NCI-H2029 treated with DMSO at 0.1 percent for 48 hours (cell line): Measurements from ENCODE around the gene TSC22D3.
"Not testable (repeated sequence)": the region's sequence is repeated elsewhere in the genome, so short reads cannot be mapped to it uniquely, and the experiment has no call there.

Experiments
- DNase-seq: peaks from one replicate; lab custom pipeline; 2025; lab: John Stamatoyannopoulos, UW

Gene TSC22D3

GRCh38 chrX:107682256-107682655, 93.3 kb downstream of the TSC22D3 start:
- no peak for DNase-seq

GRCh38 chrX:107678957-107679740, 96.4 kb downstream of the TSC22D3 start:
- no peak for DNase-seq

- DNase-seq = no peak
These were observed 97.7 kb downstream of the TSC22D3 start for GRCh38 chrX:107677909-107678308.

- DNase-seq = no peak
These were observed 98.1 kb downstream of the TSC22D3 start for GRCh38 chrX:107677501-107677901.

- no peak for DNase-seq
These were observed 98.8 kb downstream of the TSC22D3 start for GRCh38 chrX:107676559-107677378.

- no peak for DNase-seq
These were observed 99.6 kb downstream of the TSC22D3 start for GRCh38 chrX:107675823-107676555.

GRCh38 chrX:107675365-107675654, 100.3 kb downstream of the TSC22D3 start:
- no peak for DNase-seq

GRCh38 chrX:107674480-107675364, 100.9 kb downstream of the TSC22D3 start:
- DNase-seq = no peak

GRCh38 chrX:107673933-107674479, 101.6 kb downstream of the TSC22D3 start:
- no peak for DNase-seq

GRCh38 chrX:107673431-107673830, 102.2 kb downstream of the TSC22D3 start:
- DNase-seq = no peak

GRCh38 chrX:107672955-107673378, 102.6 kb downstream of the TSC22D3 start:
- DNase-seq = no peak

- DNase-seq = not testable (repeated sequence)
These were observed 104.3 kb downstream of the TSC22D3 start for GRCh38 chrX:107671256-107671655.

- no peak for DNase-seq
These were observed 105.5 kb downstream of the TSC22D3 start for GRCh38 chrX:107669885-107670628.

- DNase-seq = no peak
These were observed 106.3 kb downstream of the TSC22D3 start for GRCh38 chrX:107669261-107669660.

- not testable (repeated sequence) for DNase-seq
These were observed 106.9 kb downstream of the TSC22D3 start for GRCh38 chrX:107668710-107669109.

GRCh38 chrX:107667426-107667825, 108.2 kb downstream of the TSC22D3 start:
- no peak for DNase-seq

- no peak for DNase-seq
These were observed 108.7 kb downstream of the TSC22D3 start for GRCh38 chrX:107666931-107667330.
